Tibial artery (tissue), 4 donors: ENCODE measurements around the gene TGIF1.

ENCODE experiments used
- DNase-seq, 2 donors: peaks; one replicate each; pipeline ENCODE4 v3.0.0-alpha.2; 2019
- H3K27ac ChIP-seq, 2 donors: fragments of 200-600 bp; sonication (generic) in 1 of 2; 1 replicate in 1 of 2; 2 replicates in 1 of 2; pipeline ENCODE4 v1.5.1; 2018 to 2019; ENCODE audit warnings: mild to moderate bottlenecking in 1 of 2
- H3K27me3 ChIP-seq, 2 donors: fragments of 200-600 bp; sonication (generic) in 1 of 2; one replicate each; pipeline versions ENCODE4 v1.5.1 to v1.6.0; 2016 to 2019
- H3K36me3 ChIP-seq, 3 donors: fragments of 200-600 bp; sonication (generic) in 2 of 3; one replicate each; pipeline ENCODE4 v1.5.1; 2016 to 2019; ENCODE audit warnings: mild to moderate bottlenecking in 2 of 3
- H3K4me1 ChIP-seq, 4 donors: fragments of 200-600 bp; sonication (generic) in 2 of 4; 1 replicate in 3 of 4; 2 replicates in 1 of 4; pipeline ENCODE4 v1.5.1; 2016 to 2019
- H3K4me3 ChIP-seq, 2 donors: fragments of 200-600 bp; sonication (generic) in 1 of 2; 1 replicate in 1 of 2; 2 replicates in 1 of 2; pipeline ENCODE4 v1.5.1; 2018 to 2019; ENCODE audit warnings: mild to moderate bottlenecking in 2 of 2
- H3K9me3 ChIP-seq, 3 donors: fragments of 200-600 bp; sonication (generic) in 1 of 3; one replicate each; pipeline ENCODE4 v1.5.1; 2016 to 2019
- CTCF ChIP-seq, 2 experiments: fragments of 200-600 bp in 1 of 2; fragments of 450-650 bp in 1 of 2; IDR thresholded peaks; one replicate each; pipeline ENCODE4 v1.5.1; 2017 to 2019; ENCODE audit warnings: antibody characterized with exemption in 2 of 2, mild to moderate bottlenecking in 1 of 2, moderate library complexity in 1 of 2
- intact Hi-C: fragments of 100-400 bp; cut with DNase I; formaldehyde crosslinking; loops from one replicate; pipeline ENCODE4 v1.15.0; 2023; ENCODE audit warnings: low total_unique reads

Gene TGIF1

GRCh38 chr18:3447895-3448837 is 1.8 kb upstream of the TGIF1 start:
- intact Hi-C loops, result loop anchor here (2.0 to 5.0 kb wide), 2 partner anchors 147 to 186 kb away; partner anchors contain the start of gene MYL12B
- peaks cover 0 to 17% (median 11%) of the 10 kb centered on the region in 4 donors for H3K4me1 ChIP-seq
- DNase-seq, result peak; percentile 96 to 99
- peak overlapping the region; percentile 72 to 89 for H3K4me3 ChIP-seq
- no peaks in the 10 kb centered on the region for H3K9me3 ChIP-seq
- no peak for TF ChIP-seq CTCF (IDR thresholded peaks at IDR 0.05)
- no peaks in the 10 kb centered on the region for H3K27me3 ChIP-seq
- H3K27ac ChIP-seq, result peak overlapping the region; percentile 98 to 99
- no peaks in the 10 kb centered on the region for H3K36me3 ChIP-seq

DNA sequence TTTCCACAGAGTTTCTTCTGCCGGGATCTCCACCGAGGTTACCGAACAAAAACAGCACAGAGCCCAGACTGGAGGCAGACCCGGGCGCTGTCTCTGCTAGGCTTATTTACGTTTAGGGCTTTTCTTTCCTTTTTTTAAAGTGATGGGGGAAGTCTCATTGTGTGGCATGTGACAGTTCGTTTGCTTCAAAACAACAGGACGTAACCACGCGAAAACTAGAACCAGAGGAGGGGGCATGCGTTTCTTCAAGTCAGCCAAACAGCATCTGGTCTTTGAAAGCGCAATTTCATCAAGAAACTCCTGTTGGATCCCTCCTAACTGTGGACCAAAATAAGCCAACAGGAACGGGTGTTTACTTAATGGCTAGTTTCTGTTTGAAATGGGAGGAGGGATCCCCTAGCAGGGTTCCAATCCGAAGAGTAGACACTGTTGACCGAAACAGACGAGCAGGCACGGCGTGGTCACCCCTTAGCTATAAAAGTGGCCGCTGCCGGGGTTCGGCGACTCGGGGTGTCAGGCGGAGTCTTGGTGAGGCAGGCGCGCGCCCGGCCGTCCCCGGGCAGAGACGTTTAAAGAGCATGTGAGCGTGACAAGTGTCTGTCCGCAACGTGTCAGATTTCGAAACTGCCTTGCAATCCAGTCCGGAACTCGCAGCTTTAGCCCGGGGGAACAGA is 997 bp upstream of the TGIF1 start:
- no peaks in the 10 kb centered on the region for H3K9me3 ChIP-seq
- no peak for TF ChIP-seq CTCF (IDR thresholded peaks at IDR 0.05)
- peaks cover 0 to 24% (median 14%) of the 10 kb centered on the region in 4 donors for H3K4me1 ChIP-seq
- no peaks in the 10 kb centered on the region for H3K27me3 ChIP-seq
- H3K36me3 ChIP-seq, result no peaks in the 10 kb centered on the region
- intact Hi-C loops, result loop anchor here (2.0 to 5.0 kb wide), 2 partner anchors 146 to 187 kb away; partner anchors contain the start of gene MYL12B
- peak overlapping the region; percentile 98 to 99 for H3K27ac ChIP-seq
- peak overlapping the region; percentile 72 to 89 for H3K4me3 ChIP-seq
- peak; percentile 95 to 96 for DNase-seq

GRCh38 chr18:3449512-3450011 is 410 bp upstream of the TGIF1 start:
- Histone ChIP-seq H3K27ac (peak overlapping the region; percentile 98 to 99), H3K4me3 (peak overlapping the region; percentile 72 to 89), H3K27me3 (no peaks in the 10 kb centered on the region), H3K36me3 (no peaks in the 10 kb centered on the region), H3K4me1 (peaks cover 0 to 28% (median 16%) of the 10 kb centered on the region in 4 donors), H3K9me3 (no peaks in the 10 kb centered on the region)
- DNase-seq, result no peak
- no peak for TF ChIP-seq CTCF (IDR thresholded peaks at IDR 0.05)
- intact Hi-C loops, result loop anchor here (2.0 to 10.0 kb wide), 4 partner anchors 145 to 1005 kb away; partner anchors contain the start of genes DLGAP1 and MYL12B

DNA sequence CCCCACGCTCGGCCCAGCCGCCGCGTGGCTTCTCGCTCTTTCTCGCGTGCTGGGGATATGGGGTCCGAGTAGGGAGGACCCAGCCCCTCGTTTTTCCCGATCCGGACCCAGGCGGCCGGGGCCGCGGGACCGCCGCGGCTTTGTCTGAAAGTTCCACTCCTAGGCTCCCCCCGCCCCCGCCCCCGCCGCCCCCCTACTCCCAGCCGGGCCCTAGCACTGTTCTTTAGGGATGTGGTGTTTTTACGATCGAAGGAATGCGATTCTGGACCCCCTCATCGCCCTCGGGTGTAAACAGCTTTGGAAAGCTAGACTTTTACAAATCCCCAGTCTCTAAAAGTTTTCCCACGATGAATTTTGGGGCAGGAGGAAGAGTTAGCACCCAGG is 819 bp downstream of the TGIF1 start:
- DNase-seq, result no peak
- peak overlapping the region; percentile 72 to 89 for H3K4me3 ChIP-seq
- intact Hi-C loops, result loop anchor here (10.0 kb wide), 2 partner anchors 214 to 1004 kb away; partner anchors contain the start of gene DLGAP1
- H3K9me3 ChIP-seq, result no peaks in the 10 kb centered on the region
- H3K27ac ChIP-seq, result peak overlapping the region; percentile 98 to 99
- no peaks in the 10 kb centered on the region for H3K36me3 ChIP-seq
- peaks cover 0 to 39% (median 25%) of the 10 kb centered on the region in 4 donors for H3K4me1 ChIP-seq
- no peaks in the 10 kb centered on the region for H3K27me3 ChIP-seq
- no peak for TF ChIP-seq CTCF (IDR thresholded peaks at IDR 0.05)
